ENCODE data around the gene PLEKHA5.

GRCh38 chr12:19190292-19191031 is 60.9 kb downstream of the PLEKHA5 start:
- TF ChIP-seq CTCF (IDR thresholded peaks at IDR 0.05): no peak
- TF ChIP-seq POLR2A (IDR thresholded peaks at IDR 0.05): no peak
